WTC11 (cell line): ENCODE measurements around the gene CHCT1. TPM values are rescaled to one million over a fixed set of nuclear protein-coding genes. Genes with fewer than 3 reads are reported as not detected.

Experiments
- ATAC-seq: fragments of 200-7000 bp; cut with Tn5 transposase; 2 replicates; pipeline ENCODE4 v1.10.0; 2021; ENCODE audit warnings: mild to moderate bottlenecking, moderate library complexity
- CTCF ChIA-PET: fragments of 300-600 bp; sonication (Branson Sonifier 250); formaldehyde crosslinking; loops from one replicate; lab custom pipeline; 2021; ENCODE audit warnings: antibody characterized with exemption; lab: Charles Lee
- POLR2A ChIA-PET: fragments of 350-600 bp; sonication (Branson Sonifier 250); formaldehyde crosslinking; loops from one replicate; lab custom pipeline; 2021; ENCODE audit warnings: antibody characterized with exemption; lab: Charles Lee
- DNase-seq: peaks from one replicate; pipeline ENCODE4 v3.0.0; 2021; ENCODE audit warnings: low spot score
- H3K27ac Mint-ChIP-seq: 2 replicates; pipeline ENCODE4 v1.8.0; 2021; ENCODE audit warnings: mixed read lengths
- H3K27me3 Mint-ChIP-seq: 2 replicates; pipeline ENCODE4 v1.8.0; 2021; ENCODE audit warnings: low read depth, mild to moderate bottlenecking, moderate library complexity, mixed read lengths
- H3K36me3 Mint-ChIP-seq: 2 replicates; pipeline ENCODE4 v1.8.0; 2021; ENCODE audit warnings: mixed read lengths
- H3K4me1 Mint-ChIP-seq: 2 replicates; pipeline ENCODE4 v1.8.0; 2022; ENCODE audit warnings: mixed read lengths
- H3K4me3 Mint-ChIP-seq: 2 replicates; pipeline ENCODE4 v1.8.0; 2021; ENCODE audit warnings: mild to moderate bottlenecking, moderate library complexity, mixed read lengths
- H3K9me3 Mint-ChIP-seq: 2 replicates; pipeline ENCODE4 v1.8.0; 2021; ENCODE audit warnings: mixed read lengths
- CTCF ChIP-seq: fragments of 200-600 bp; IDR thresholded peaks from 2 replicates; pipeline ENCODE4 v1.8.0; 2022; ENCODE audit warnings: antibody characterized with exemption
- EMX1 ChIP-seq: fragments of 250-450 bp; sonication (Bioruptor Pico); IDR thresholded peaks from 2 replicates; pipeline ENCODE4 v1.8.0; 2021; ENCODE audit warnings: mild to moderate bottlenecking
- FOXP4 ChIP-seq: sonication (generic); formaldehyde crosslinking; IDR thresholded peaks from 2 replicates; pipeline ENCODE4 v1.8.0; 2022; ENCODE audit warnings: mild to moderate bottlenecking, missing genetic modification reagents
- JUN ChIP-seq: sonication (generic); formaldehyde crosslinking; IDR thresholded peaks from 2 replicates; pipeline ENCODE4 v1.8.0; 2023; ENCODE audit warnings: mild to moderate bottlenecking, missing genetic modification reagents
- NFYB ChIP-seq: sonication (generic); formaldehyde crosslinking; conservative IDR thresholded peaks from 2 replicates; pipeline ENCODE4 v1.8.0; 2022; ENCODE audit warnings: low read depth, missing genetic modification reagents
- ZNF219 ChIP-seq: sonication (generic); formaldehyde crosslinking; IDR thresholded peaks from 2 replicates; pipeline ENCODE4 v1.8.0; 2023; ENCODE audit warnings: missing genetic modification reagents, mild to moderate bottlenecking, borderline replicate concordance
- ZNF232 ChIP-seq: sonication (generic); formaldehyde crosslinking; IDR thresholded peaks from 2 replicates; pipeline ENCODE4 v1.8.0; 2022; ENCODE audit warnings: mild to moderate bottlenecking, missing genetic modification reagents
- ZNF396 ChIP-seq: fragments of 250-450 bp; sonication (Bioruptor Pico); IDR thresholded peaks from 2 replicates; pipeline ENCODE4 v1.8.0; 2021; ENCODE audit warnings: mild to moderate bottlenecking, moderate library complexity, borderline replicate concordance
- ZNF512 ChIP-seq: sonication (generic); formaldehyde crosslinking; IDR thresholded peaks from 2 replicates; pipeline ENCODE4 v1.8.1; 2022; ENCODE audit warnings: missing genetic modification reagents, borderline replicate concordance
- total RNA-seq: library from RNA; stranded (reverse); gene quantifications from 3 replicates; pipeline ENCODE4 v1.2.3, GENCODE V29; 2021
- TF ChIP-seq, protein P1 (sequence below): fragments of 250-450 bp; sonication (Bioruptor Pico); IDR thresholded peaks from 2 replicates; pipeline ENCODE4 v1.8.0; 2021; ENCODE audit warnings: mild to moderate bottlenecking
- TF ChIP-seq, protein P2 (sequence below): sonication (generic); formaldehyde crosslinking; IDR thresholded peaks from 2 replicates; pipeline ENCODE4 v1.8.0; 2023; ENCODE audit warnings: mild to moderate bottlenecking, missing genetic modification reagents

The CHCT1 gene
- total RNA-seq, 1 experiment from 2014 or later = not detected

GRCh38 chr17:60457148-60457547, 34.9 kb downstream of the CHCT1 start (continued):
- TF ChIP-seq, protein P1, sequence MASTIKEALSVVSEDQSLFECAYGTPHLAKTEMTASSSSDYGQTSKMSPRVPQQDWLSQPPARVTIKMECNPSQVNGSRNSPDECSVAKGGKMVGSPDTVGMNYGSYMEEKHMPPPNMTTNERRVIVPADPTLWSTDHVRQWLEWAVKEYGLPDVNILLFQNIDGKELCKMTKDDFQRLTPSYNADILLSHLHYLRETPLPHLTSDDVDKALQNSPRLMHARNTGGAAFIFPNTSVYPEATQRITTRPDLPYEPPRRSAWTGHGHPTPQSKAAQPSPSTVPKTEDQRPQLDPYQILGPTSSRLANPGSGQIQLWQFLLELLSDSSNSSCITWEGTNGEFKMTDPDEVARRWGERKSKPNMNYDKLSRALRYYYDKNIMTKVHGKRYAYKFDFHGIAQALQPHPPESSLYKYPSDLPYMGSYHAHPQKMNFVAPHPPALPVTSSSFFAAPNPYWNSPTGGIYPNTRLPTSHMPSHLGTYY (CRISPR knock-in tag) = no peak
- no peak for TF ChIP-seq ZNF512 (CRISPR knock-in tag)

- no peak for TF ChIP-seq JUN (CRISPR knock-in tag)
- no peak for TF ChIP-seq CTCF
- TF ChIP-seq EMX1 (CRISPR knock-in tag) = no peak
- no peak for TF ChIP-seq ZNF232
- Mint-ChIP-seq H3K4me1 (no peaks in the 10 kb centered on the region), H3K36me3 (peaks cover 38% of the 10 kb centered on the region), H3K9me3 (no peaks in the 10 kb centered on the region), H3K27me3 (no peaks in the 10 kb centered on the region), H3K4me3 (no peak overlapping the region), H3K27ac (no peak overlapping the region)
- POLR2A ChIA-PET = no interaction called here
- CTCF ChIA-PET = no interaction called here
- ATAC-seq (no peak), DNase-seq (no peak)
Observed at GRCh38 chr17:60461584-60461983, 39.3 kb downstream of the CHCT1 start.

DNA sequence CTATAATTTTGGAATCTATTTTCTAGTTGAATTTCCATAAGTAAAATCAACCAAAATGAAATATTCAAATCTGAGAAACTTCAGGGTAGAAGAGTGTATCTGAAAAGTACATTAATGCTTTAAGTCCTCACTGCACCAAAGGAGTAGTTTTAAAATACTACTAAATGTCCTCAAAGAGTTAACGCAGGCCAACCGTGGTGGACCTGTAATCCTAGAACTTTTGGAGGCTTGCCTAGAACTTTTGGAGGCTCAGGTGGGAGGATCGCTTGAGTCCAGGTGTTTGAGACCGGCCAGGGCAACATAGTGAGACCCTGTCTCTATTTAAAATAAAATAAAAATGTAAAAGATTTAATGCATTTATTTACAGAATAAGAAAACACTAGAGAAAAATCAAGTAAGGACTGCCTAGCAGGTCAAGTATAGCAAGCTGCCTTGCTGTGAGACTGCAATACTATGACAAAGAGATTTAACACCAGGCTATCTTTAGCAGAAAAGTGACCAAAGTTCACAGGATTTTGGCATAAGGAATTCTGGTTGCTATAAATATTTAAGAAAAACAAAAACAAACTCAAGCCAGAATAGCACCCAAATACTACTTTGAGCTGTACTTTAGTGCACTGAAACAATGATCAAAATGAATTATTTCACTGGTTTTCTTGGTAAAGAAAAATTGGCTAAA, 41.0 kb downstream of the CHCT1 start:
- ChIA-PET POLR2A (no interaction called here), CTCF (interaction anchor here (0.6 kb wide), 1 partner anchor 42 kb away, joined by 3 read pairs; no protein-coding TSS in a partner anchor)
- H3K27ac Mint-ChIP-seq = no peak overlapping the region

DNA sequence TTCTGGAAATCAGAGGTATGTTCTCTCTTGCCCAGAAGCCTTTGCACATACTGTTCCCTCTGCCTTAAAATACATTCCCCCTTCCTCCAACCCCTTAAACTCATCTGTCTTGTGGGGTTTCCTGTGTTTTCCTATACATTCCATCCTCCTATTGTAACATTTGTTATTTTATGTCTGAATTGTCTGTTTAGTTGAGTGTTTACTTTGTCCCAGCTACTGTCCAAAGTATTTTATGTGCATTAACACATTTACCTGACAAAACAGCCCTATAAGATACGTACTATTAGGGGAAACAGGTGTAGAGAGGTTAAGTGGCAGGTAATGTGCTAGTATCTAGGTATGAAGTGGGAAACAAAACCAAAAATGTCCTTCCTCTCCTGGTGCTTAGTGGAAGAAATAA, 42.1 kb downstream of the CHCT1 start:
- peaks cover 23% of the 10 kb centered on the region for H3K36me3 Mint-ChIP-seq
- ATAC-seq = no peak
- H3K4me1 Mint-ChIP-seq = no peaks in the 10 kb centered on the region
- CTCF ChIA-PET = no interaction called here
- TF ChIP-seq, protein P2, sequence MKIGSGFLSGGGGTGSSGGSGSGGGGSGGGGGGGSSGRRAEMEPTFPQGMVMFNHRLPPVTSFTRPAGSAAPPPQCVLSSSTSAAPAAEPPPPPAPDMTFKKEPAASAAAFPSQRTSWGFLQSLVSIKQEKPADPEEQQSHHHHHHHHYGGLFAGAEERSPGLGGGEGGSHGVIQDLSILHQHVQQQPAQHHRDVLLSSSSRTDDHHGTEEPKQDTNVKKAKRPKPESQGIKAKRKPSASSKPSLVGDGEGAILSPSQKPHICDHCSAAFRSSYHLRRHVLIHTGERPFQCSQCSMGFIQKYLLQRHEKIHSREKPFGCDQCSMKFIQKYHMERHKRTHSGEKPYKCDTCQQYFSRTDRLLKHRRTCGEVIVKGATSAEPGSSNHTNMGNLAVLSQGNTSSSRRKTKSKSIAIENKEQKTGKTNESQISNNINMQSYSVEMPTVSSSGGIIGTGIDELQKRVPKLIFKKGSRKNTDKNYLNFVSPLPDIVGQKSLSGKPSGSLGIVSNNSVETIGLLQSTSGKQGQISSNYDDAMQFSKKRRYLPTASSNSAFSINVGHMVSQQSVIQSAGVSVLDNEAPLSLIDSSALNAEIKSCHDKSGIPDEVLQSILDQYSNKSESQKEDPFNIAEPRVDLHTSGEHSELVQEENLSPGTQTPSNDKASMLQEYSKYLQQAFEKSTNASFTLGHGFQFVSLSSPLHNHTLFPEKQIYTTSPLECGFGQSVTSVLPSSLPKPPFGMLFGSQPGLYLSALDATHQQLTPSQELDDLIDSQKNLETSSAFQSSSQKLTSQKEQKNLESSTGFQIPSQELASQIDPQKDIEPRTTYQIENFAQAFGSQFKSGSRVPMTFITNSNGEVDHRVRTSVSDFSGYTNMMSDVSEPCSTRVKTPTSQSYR (CRISPR knock-in tag) = no peak
- no peak for TF ChIP-seq FOXP4
- no peak for TF ChIP-seq ZNF396 (CRISPR knock-in tag)
- no peak for TF ChIP-seq ZNF219 (CRISPR knock-in tag)
- TF ChIP-seq, all 79 proteins: peak for 0
- H3K4me3 Mint-ChIP-seq = no peak overlapping the region
- H3K27ac Mint-ChIP-seq = 0 out of 2 replicates have a peak overlapping the region, but pooled peaks have one; percentile 7
- no peaks in the 10 kb centered on the region for H3K27me3 Mint-ChIP-seq
- no peak for DNase-seq
- H3K9me3 Mint-ChIP-seq = no peaks in the 10 kb centered on the region
- POLR2A ChIA-PET = no interaction called here

More for the DNA sequence above, 41.0 kb downstream of the CHCT1 start:
- no peak overlapping the region for H3K4me3 Mint-ChIP-seq
- H3K9me3 Mint-ChIP-seq = no peaks in the 10 kb centered on the region
- no peak for TF ChIP-seq NFYB
- no peak for DNase-seq
- no peaks in the 10 kb centered on the region for H3K27me3 Mint-ChIP-seq
- peaks cover 28% of the 10 kb centered on the region for H3K36me3 Mint-ChIP-seq
- ATAC-seq = no peak
- no peaks in the 10 kb centered on the region for H3K4me1 Mint-ChIP-seq
